PC-9 (cell line): ENCODE results near the gene COL16A1. TPM values are rescaled to one million over a fixed set of nuclear protein-coding genes. Genes with fewer than 3 reads are reported as not detected.

ENCODE experiments used
- BruUV-seq: library from RNA; stranded (reverse); fragments of 400-500 nt; replicated peaks from 2 replicates; lab custom pipeline; 2021; lab: Mats Ljungman, UMichigan
- CTCF ChIA-PET: fragments of 300-600 bp; sonication (Branson Sonifier 250); formaldehyde crosslinking; loops from one replicate; lab custom pipeline; 2022; ENCODE audit warnings: antibody characterized with exemption; lab: Charles Lee
- POLR2A ChIA-PET: fragments of 300-600 bp; sonication (Branson Sonifier 250); formaldehyde crosslinking; loops from one replicate; lab custom pipeline; 2022; ENCODE audit warnings: antibody characterized with exemption; ENCODE audit not compliant: unreplicated experiment; lab: Charles Lee
- DNase-seq, 2 experiments: peaks; one replicate each; pipeline versions ENCODE4 v3.0.0 to v3.0.0-alpha.2; 2015 to 2022; ENCODE audit warnings: mixed read lengths in 1 of 2
- H2AFZ ChIP-seq: fragments of 200-600 bp; sonication (generic); 2 replicates; pipeline ENCODE4 v1.8.1; 2017; ENCODE audit warnings: antibody characterized with exemption
- H3F3A ChIP-seq: fragments of 200-600 bp; sonication (generic); 2 replicates; pipeline ENCODE4 v1.8.1; 2017; ENCODE audit warnings: antibody characterized with exemption, mild to moderate bottlenecking, low read depth; ENCODE audit not compliant: insufficient read depth
- H3K27ac ChIP-seq: fragments of 200-600 bp; sonication (generic); 2 replicates; pipeline ENCODE4 v1.6.1; 2016; ENCODE audit warnings: mixed run types
- H3K27me3 ChIP-seq: fragments of 200-600 bp; sonication (generic); 2 replicates; pipeline ENCODE4 v1.6.1; 2016; ENCODE audit warnings: low read depth, mixed run types; ENCODE audit not compliant: insufficient read depth
- H3K36me3 ChIP-seq: fragments of 200-600 bp; sonication (generic); 2 replicates; pipeline ENCODE4 v1.6.1; 2016; ENCODE audit warnings: low read depth, mixed run types
- H3K4me1 ChIP-seq: fragments of 200-600 bp; sonication (generic); replicated peaks from 2 replicates; pipeline ENCODE4 v1.6.1; 2016; ENCODE audit warnings: mixed run types; ENCODE audit not compliant: insufficient read depth
- H3K4me2 ChIP-seq: fragments of 200-600 bp; sonication (generic); 2 replicates; pipeline ENCODE4 v1.6.1; 2017; ENCODE audit warnings: mixed run types
- H3K4me3 ChIP-seq: fragments of 200-600 bp; sonication (generic); 2 replicates; pipeline ENCODE4 v1.6.1; 2016; ENCODE audit warnings: mixed run types
- H3K79me2 ChIP-seq: fragments of 200-600 bp; sonication (generic); 2 replicates; pipeline ENCODE4 v1.6.1; 2017; ENCODE audit warnings: low read depth, mixed run types
- H3K9me2 ChIP-seq: fragments of 200-600 bp; sonication (generic); 2 replicates; pipeline ENCODE4 v1.8.1; 2017; ENCODE audit warnings: mild to moderate bottlenecking; ENCODE audit not compliant: insufficient read depth
- H3K9me3 ChIP-seq: fragments of 200-600 bp; sonication (generic); 2 replicates; pipeline ENCODE4 v1.8.1; 2016; ENCODE audit warnings: low read depth; ENCODE audit not compliant: insufficient read depth
- H4K20me1 ChIP-seq: fragments of 200-600 bp; sonication (generic); 2 replicates; pipeline ENCODE4 v1.8.1; 2017; ENCODE audit not compliant: insufficient read depth
- CTCF ChIP-seq: fragments of 200-600 bp; sonication (generic); conservative IDR thresholded peaks from 2 replicates; pipeline ENCODE4 v1.6.1; 2017; ENCODE audit warnings: mixed run types, antibody characterized with exemption, mild to moderate bottlenecking, moderate library complexity
- EZH2 ChIP-seq: fragments of 200-600 bp; sonication (generic); IDR thresholded peaks from 2 replicates; pipeline ENCODE4 v1.8.0; 2017; ENCODE audit warnings: antibody characterized with exemption, low read depth
- intact Hi-C: fragments of 100-400 bp; cut with micrococcal nuclease; formaldehyde crosslinking; loops from one replicate; pipeline ENCODE4 v1.10.0; 2022; ENCODE audit not compliant: unreplicated experiment
- total RNA-seq: library from RNA; stranded (reverse); gene quantifications from 2 replicates; pipeline ENCODE4 v1.2.3, GENCODE V29; 2021

The COL16A1 gene
- total RNA-seq, 1 experiment from 2014 or later: 4.8 TPM

DNA sequence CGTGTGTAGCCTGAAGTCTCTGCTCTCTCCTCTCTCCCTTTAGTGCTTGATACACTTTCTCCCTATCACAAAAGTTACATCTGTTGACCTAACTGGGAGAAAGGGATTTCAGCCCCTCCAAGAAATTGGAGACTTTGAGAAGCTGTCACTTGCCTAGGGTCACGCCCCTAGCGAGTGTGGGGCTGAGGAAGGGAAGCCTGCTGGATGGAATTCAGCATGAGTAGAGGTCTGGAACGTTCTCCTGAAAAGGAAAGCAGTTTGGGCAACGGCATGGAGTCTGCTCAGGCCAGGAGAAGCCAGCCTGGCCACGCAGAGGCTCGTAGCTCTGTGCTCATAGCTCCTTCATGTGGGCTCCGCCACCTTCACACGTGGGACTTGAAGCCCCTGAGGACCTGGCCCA lies 22.4 kb downstream of the COL16A1 start:
- BruUV-seq: no TSS peak
- intact Hi-C loops: no loop called here
- Histone ChIP-seq H4K20me1 (no peaks in the 10 kb centered on the region), H3K9me3 (no peaks in the 10 kb centered on the region), H3K79me2 (no peaks in the 10 kb centered on the region), H3K4me3 (no peak overlapping the region), H2AFZ (no peak overlapping the region), H3K27me3 (no peaks in the 10 kb centered on the region), H3K27ac (no peak overlapping the region), H3F3A (peaks cover 11% of the 10 kb centered on the region; the same call in 1 of the 2 replicates), H3K36me3 (no peaks in the 10 kb centered on the region), H3K4me1 (peaks cover 15% of the 10 kb centered on the region), H3K9me2 (no peaks in the 10 kb centered on the region), H3K4me2 (no peak overlapping the region)
- CTCF ChIA-PET: no interaction called here
- DNase-seq: no peak
- TF ChIP-seq EZH2 (no peak), CTCF (no peak)
- POLR2A ChIA-PET: interaction anchor here (0.6 kb wide), 1 partner anchor 17 kb away, joined by 4 read pairs; no protein-coding TSS in a partner anchor

GRCh38 chr1:31679676-31680230 lies 24.1 kb downstream of the COL16A1 start:
- no peak overlapping the region for H3K4me2 ChIP-seq
- BruUV-seq: no TSS peak
- H3K36me3 ChIP-seq: no peaks in the 10 kb centered on the region
- DNase-seq: no peak
- CTCF ChIA-PET: no interaction called here
- no peaks in the 10 kb centered on the region for H3K9me3 ChIP-seq
- H3K4me1 ChIP-seq: peaks cover 31% of the 10 kb centered on the region
- H3K4me3 ChIP-seq: no peak overlapping the region
- no peak overlapping the region for H3K27ac ChIP-seq
- POLR2A ChIA-PET: interaction anchor here (0.6 kb wide), 1 partner anchor 126 kb away, joined by 3 read pairs; no protein-coding TSS in a partner anchor
- no peaks in the 10 kb centered on the region for H3K79me2 ChIP-seq
- H3F3A ChIP-seq: peaks cover 26% of the 10 kb centered on the region; the same call in 1 of the 2 replicates
- no peaks in the 10 kb centered on the region for H3K9me2 ChIP-seq
- no peak overlapping the region for H2AFZ ChIP-seq
- H3K27me3 ChIP-seq: no peaks in the 10 kb centered on the region
- TF ChIP-seq CTCF (no peak), EZH2 (no peak)
- intact Hi-C loops: no loop called here
- H4K20me1 ChIP-seq: no peaks in the 10 kb centered on the region

DNA sequence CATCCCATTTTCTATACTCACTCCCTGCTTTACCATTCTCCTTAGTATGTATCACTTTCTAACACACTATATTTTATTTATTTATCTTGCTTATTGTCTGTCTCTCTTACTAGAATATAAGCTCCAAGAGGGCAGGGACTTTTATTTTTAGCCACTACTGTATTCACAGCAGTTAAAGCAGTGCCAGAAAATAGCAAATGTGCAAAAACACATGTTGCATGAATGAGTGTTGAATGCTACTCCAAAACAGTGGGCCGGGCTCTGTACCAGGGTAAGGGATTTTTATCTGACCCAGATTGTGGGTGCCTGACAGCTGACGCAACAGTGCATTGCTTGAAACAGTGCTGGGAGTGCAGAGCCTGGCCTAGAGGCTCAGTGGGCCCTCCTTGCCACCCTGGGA lies 24.7 kb downstream of the COL16A1 start:
- ChIA-PET POLR2A (interaction anchor here (0.6 kb wide), 1 partner anchor 127 kb away, joined by 3 read pairs; no protein-coding TSS in a partner anchor), CTCF (no interaction called here)
- no peaks in the 10 kb centered on the region for H3K9me2 ChIP-seq
- no peaks in the 10 kb centered on the region for H3K36me3 ChIP-seq
- no peak overlapping the region for H3K4me3 ChIP-seq
- no peak overlapping the region for H2AFZ ChIP-seq
- H3K9me3 ChIP-seq: no peaks in the 10 kb centered on the region
- peaks cover 38% of the 10 kb centered on the region for H3K4me1 ChIP-seq
- H4K20me1 ChIP-seq: no peaks in the 10 kb centered on the region
- intact Hi-C loops: no loop called here
- H3K27ac ChIP-seq: no peak overlapping the region
- no peaks in the 10 kb centered on the region for H3K27me3 ChIP-seq
- DNase-seq: no peak
- TF ChIP-seq CTCF (no peak), EZH2 (no peak)
- no peaks in the 10 kb centered on the region for H3K79me2 ChIP-seq
- peaks cover 27% of the 10 kb centered on the region; the same call in 1 of the 2 replicates for H3F3A ChIP-seq
- BruUV-seq: no TSS peak
- no peak overlapping the region for H3K4me2 ChIP-seq
